ENCODE measurements around the gene RIPK3. TPM values are rescaled to one million over a fixed set of nuclear protein-coding genes. Genes with fewer than 3 reads are reported as not detected.

Gene RIPK3
- total and polyA plus RNA-seq, 2 experiments from 2014 or later: 0.32 to 1.5 TPM

DNA sequence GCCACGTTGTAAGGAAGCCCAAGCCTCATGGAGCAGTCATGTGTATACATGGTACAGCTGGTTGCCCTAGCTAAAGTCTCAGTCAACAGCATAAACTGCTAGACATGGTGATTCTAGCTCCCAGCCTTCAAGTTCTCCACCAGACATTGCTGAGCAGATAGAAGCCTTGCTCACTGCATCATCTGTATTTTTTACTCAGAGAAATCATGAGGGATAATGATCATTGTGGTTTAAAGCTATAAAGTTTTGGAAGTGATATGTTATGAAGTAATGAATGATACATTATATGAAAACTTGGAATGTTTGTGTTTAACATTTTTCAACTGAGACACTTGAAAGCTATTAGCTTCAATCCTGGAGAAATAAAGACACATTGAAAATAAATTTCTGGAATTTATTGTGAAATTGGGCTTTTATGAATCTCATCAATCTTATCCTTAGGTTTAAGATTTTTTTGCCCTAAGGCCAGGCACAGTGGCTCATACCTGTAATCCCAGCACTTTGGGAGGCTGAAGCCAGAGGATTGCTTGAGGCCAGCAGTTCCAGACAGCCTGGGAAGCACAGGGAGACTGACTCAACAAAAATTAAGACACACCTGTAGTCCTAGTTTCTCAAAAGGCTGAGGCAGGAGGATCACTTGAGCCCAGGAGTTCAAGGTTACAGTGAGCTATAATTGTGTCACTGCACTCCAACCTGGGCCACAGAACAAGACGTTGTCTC lies 22.6 kb upstream of the RIPK3 start:
- no peaks in the 10 kb centered on the region for H3K36me3 Mint-ChIP-seq (ENCODE audit: low read depth)
- no peak for TF ChIP-seq CREB1 (CRISPR knock-in tag; IDR thresholded peaks at IDR 0.05; ENCODE audit: low read depth)
- TF ChIP-seq, protein P1, sequence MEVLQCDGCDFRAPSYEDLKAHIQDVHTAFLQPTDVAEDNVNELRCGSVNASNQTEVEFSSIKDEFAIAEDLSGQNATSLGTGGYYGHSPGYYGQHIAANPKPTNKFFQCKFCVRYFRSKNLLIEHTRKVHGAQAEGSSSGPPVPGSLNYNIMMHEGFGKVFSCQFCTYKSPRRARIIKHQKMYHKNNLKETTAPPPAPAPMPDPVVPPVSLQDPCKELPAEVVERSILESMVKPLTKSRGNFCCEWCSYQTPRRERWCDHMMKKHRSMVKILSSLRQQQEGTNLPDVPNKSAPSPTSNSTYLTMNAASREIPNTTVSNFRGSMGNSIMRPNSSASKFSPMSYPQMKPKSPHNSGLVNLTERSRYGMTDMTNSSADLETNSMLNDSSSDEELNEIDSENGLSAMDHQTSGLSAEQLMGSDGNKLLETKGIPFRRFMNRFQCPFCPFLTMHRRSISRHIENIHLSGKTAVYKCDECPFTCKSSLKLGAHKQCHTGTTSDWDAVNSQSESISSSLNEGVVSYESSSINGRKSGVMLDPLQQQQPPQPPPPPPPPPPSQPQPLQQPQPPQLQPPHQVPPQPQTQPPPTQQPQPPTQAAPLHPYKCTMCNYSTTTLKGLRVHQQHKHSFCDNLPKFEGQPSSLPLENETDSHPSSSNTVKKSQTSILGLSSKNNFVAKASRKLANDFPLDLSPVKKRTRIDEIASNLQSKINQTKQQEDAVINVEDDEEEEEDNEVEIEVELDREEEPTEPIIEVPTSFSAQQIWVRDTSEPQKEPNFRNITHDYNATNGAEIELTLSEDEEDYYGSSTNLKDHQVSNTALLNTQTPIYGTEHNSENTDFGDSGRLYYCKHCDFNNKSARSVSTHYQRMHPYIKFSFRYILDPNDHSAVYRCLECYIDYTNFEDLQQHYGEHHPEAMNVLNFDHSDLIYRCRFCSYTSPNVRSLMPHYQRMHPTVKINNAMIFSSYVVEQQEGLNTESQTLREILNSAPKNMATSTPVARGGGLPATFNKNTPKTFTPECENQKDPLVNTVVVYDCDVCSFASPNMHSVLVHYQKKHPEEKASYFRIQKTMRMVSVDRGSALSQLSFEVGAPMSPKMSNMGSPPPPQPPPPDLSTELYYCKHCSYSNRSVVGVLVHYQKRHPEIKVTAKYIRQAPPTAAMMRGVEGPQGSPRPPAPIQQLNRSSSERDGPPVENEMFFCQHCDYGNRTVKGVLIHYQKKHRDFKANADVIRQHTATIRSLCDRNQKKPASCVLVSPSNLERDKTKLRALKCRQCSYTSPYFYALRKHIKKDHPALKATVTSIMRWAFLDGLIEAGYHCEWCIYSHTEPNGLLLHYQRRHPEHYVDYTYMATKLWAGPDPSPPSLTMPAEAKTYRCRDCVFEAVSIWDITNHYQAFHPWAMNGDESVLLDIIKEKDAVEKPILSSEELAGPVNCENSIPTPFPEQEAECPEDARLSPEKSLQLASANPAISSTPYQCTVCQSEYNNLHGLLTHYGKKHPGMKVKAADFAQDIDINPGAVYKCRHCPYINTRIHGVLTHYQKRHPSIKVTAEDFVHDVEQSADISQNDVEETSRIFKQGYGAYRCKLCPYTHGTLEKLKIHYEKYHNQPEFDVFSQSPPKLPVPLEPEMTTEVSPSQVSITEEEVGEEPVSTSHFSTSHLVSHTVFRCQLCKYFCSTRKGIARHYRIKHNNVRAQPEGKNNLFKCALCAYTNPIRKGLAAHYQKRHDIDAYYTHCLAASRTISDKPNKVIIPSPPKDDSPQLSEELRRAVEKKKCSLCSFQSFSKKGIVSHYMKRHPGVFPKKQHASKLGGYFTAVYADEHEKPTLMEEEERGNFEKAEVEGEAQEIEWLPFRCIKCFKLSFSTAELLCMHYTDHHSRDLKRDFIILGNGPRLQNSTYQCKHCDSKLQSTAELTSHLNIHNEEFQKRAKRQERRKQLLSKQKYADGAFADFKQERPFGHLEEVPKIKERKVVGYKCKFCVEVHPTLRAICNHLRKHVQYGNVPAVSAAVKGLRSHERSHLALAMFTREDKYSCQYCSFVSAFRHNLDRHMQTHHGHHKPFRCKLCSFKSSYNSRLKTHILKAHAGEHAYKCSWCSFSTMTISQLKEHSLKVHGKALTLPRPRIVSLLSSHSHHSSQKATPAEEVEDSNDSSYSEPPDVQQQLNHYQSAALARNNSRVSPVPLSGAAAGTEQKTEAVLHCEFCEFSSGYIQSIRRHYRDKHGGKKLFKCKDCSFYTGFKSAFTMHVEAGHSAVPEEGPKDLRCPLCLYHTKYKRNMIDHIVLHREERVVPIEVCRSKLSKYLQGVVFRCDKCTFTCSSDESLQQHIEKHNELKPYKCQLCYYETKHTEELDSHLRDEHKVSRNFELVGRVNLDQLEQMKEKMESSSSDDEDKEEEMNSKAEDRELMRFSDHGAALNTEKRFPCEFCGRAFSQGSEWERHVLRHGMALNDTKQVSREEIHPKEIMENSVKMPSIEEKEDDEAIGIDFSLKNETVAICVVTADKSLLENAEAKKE (CRISPR knock-in tag; IDR thresholded peaks at IDR 0.05): no peak
- TF ChIP-seq NANOG (IDR thresholded peaks at IDR 0.05; ENCODE audit: borderline replicate concordance): no peak
- TF ChIP-seq, protein P2, sequence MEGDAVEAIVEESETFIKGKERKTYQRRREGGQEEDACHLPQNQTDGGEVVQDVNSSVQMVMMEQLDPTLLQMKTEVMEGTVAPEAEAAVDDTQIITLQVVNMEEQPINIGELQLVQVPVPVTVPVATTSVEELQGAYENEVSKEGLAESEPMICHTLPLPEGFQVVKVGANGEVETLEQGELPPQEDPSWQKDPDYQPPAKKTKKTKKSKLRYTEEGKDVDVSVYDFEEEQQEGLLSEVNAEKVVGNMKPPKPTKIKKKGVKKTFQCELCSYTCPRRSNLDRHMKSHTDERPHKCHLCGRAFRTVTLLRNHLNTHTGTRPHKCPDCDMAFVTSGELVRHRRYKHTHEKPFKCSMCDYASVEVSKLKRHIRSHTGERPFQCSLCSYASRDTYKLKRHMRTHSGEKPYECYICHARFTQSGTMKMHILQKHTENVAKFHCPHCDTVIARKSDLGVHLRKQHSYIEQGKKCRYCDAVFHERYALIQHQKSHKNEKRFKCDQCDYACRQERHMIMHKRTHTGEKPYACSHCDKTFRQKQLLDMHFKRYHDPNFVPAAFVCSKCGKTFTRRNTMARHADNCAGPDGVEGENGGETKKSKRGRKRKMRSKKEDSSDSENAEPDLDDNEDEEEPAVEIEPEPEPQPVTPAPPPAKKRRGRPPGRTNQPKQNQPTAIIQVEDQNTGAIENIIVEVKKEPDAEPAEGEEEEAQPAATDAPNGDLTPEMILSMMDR (conservative IDR thresholded peaks at IDR 0.05; ENCODE audit: low read depth in 2 of 2): no peak
- TF ChIP-seq JUNB (IDR thresholded peaks at IDR 0.05; ENCODE audit: unreplicated experiment): no peak
- no peak for TF ChIP-seq ZNF331 (CRISPR knock-in tag; IDR thresholded peaks at IDR 0.05; ENCODE audit: low read depth)
- no peak for TF ChIP-seq EZH2phosphoT487 (IDR thresholded peaks at IDR 0.05; ENCODE audit: unreplicated experiment)
- TF ChIP-seq EZH2 (IDR thresholded peaks at IDR 0.05; ENCODE audit: low read depth, unreplicated experiment): no peak
- no peak for TF ChIP-seq ZNF114 (CRISPR knock-in tag; IDR thresholded peaks at IDR 0.05)
- TF ChIP-seq POLR2AphosphoS5 (IDR thresholded peaks at IDR 0.05; ENCODE audit: low read depth): no peak
- TF ChIP-seq, protein P3, sequence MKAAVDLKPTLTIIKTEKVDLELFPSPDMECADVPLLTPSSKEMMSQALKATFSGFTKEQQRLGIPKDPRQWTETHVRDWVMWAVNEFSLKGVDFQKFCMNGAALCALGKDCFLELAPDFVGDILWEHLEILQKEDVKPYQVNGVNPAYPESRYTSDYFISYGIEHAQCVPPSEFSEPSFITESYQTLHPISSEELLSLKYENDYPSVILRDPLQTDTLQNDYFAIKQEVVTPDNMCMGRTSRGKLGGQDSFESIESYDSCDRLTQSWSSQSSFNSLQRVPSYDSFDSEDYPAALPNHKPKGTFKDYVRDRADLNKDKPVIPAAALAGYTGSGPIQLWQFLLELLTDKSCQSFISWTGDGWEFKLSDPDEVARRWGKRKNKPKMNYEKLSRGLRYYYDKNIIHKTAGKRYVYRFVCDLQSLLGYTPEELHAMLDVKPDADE (IDR thresholded peaks at IDR 0.05): no peak
- TF ChIP-seq, protein P4, sequence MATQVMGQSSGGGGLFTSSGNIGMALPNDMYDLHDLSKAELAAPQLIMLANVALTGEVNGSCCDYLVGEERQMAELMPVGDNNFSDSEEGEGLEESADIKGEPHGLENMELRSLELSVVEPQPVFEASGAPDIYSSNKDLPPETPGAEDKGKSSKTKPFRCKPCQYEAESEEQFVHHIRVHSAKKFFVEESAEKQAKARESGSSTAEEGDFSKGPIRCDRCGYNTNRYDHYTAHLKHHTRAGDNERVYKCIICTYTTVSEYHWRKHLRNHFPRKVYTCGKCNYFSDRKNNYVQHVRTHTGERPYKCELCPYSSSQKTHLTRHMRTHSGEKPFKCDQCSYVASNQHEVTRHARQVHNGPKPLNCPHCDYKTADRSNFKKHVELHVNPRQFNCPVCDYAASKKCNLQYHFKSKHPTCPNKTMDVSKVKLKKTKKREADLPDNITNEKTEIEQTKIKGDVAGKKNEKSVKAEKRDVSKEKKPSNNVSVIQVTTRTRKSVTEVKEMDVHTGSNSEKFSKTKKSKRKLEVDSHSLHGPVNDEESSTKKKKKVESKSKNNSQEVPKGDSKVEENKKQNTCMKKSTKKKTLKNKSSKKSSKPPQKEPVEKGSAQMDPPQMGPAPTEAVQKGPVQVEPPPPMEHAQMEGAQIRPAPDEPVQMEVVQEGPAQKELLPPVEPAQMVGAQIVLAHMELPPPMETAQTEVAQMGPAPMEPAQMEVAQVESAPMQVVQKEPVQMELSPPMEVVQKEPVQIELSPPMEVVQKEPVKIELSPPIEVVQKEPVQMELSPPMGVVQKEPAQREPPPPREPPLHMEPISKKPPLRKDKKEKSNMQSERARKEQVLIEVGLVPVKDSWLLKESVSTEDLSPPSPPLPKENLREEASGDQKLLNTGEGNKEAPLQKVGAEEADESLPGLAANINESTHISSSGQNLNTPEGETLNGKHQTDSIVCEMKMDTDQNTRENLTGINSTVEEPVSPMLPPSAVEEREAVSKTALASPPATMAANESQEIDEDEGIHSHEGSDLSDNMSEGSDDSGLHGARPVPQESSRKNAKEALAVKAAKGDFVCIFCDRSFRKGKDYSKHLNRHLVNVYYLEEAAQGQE (IDR thresholded peaks at IDR 0.05; ENCODE audit: unreplicated experiment): no peak
- no peak for TF ChIP-seq STAT1 (IDR thresholded peaks at IDR 0.05; ENCODE audit: unreplicated experiment)
- no peak overlapping the region for H3K4me3 Mint-ChIP-seq
- H3F3A ChIP-seq (replicated peaks; ENCODE audit: low read depth): 0 out of 2 replicates have a peak, but pooled peaks cover 1% of the 10 kb centered on the region
- H3K36me3 ChIP-seq (ENCODE audit: insufficient read depth): no peaks in the 10 kb centered on the region
- H3K9me2 ChIP-seq (ENCODE audit: insufficient read depth): no peaks in the 10 kb centered on the region
- H3K9me3 Mint-ChIP-seq: no peaks in the 10 kb centered on the region; the same call in 2 of the 3 replicates
- H3K27me3 ChIP-seq (ENCODE audit: insufficient read depth): peaks cover 64% of the 10 kb centered on the region
- no peak for DNase-seq (ENCODE audit: low spot score)
- no peak overlapping the region for H3K27ac ChIP-seq (ENCODE audit: low read depth)
- no peak overlapping the region for H3K4me3 ChIP-seq
- H3K4me1 Mint-ChIP-seq: peaks cover 11% of the 10 kb centered on the region
- no peak for ATAC-seq
- no peak overlapping the region for H3K4me2 ChIP-seq
- H2AFZ ChIP-seq: no peak overlapping the region
- no peak overlapping the region for H3K27ac Mint-ChIP-seq
- peaks cover 26% of the 10 kb centered on the region for H3K27me3 Mint-ChIP-seq (ENCODE audit: insufficient read depth, low read depth, poor library complexity)
- no peaks in the 10 kb centered on the region; the same call in 1 of the 2 replicates for H4K20me1 ChIP-seq (replicated peaks; ENCODE audit: insufficient read depth)
- no peaks in the 10 kb centered on the region for H3K79me2 ChIP-seq (replicated peaks; ENCODE audit: insufficient read depth)
- H3K4me1 ChIP-seq (ENCODE audit: insufficient read depth): peaks cover 9% of the 10 kb centered on the region; the same call in 1 of the 2 replicates
